ENCODE results near the gene OR51D1.

- TF ChIP-seq CTCF (IDR thresholded peaks at IDR 0.05; ENCODE audit: borderline replicate concordance, extremely low read depth, low read length, poor library complexity, severe bottlenecking) (no peak), EZH2 (IDR thresholded peaks at IDR 0.05; ENCODE audit: borderline replicate concordance, low read depth, low read length, severe bottlenecking) (no peak)
Observed at GRCh38 chr11:4641501-4641900, 4.2 kb downstream of the OR51D1 start.

Data from DND-41 (cell line).